Skeletal muscle satellite cell (primary cell): ENCODE results near the gene HIP1R.

Experiments used
- H3K27me3 ChIP-seq: 2 replicates; pipeline ENCODE4 v1.7.0; 2013; ENCODE audit warnings: low read length; ENCODE audit not compliant: control insufficient read depth, insufficient read depth
- H3K36me3 ChIP-seq: 2 replicates; pipeline ENCODE4 v1.7.0; 2013; ENCODE audit warnings: mild to moderate bottlenecking, control low read depth, low read length; ENCODE audit not compliant: insufficient read depth
- H3K4me1 ChIP-seq: 2 replicates; pipeline ENCODE4 v1.7.0; 2013; ENCODE audit warnings: low read length; ENCODE audit not compliant: control insufficient read depth, insufficient read depth
- H3K4me2 ChIP-seq: 2 replicates; pipeline ENCODE4 v1.7.0; 2013; ENCODE audit warnings: mild to moderate bottlenecking, low read length
- H3K4me3 ChIP-seq: 2 replicates; pipeline ENCODE4 v1.7.0; 2013; ENCODE audit warnings: low read length
- H3K9ac ChIP-seq: 2 replicates; pipeline ENCODE4 v1.7.0; 2013; ENCODE audit warnings: mild to moderate bottlenecking, low read depth, low read length, moderate library complexity
- H3K9me3 ChIP-seq: replicated peaks from 2 replicates; pipeline ENCODE4 v1.7.0; 2013; ENCODE audit warnings: mild to moderate bottlenecking, control low read depth, low read length

HIP1R gene

GRCh38 chr12:122836027-122836921, 1.0 kb downstream of the HIP1R start:
- H3K4me1 ChIP-seq, result peaks cover 36% of the 10 kb centered on the region
- H3K9ac ChIP-seq, result peak overlapping the region; percentile 75
- no peaks in the 10 kb centered on the region for H3K27me3 ChIP-seq
- H3K36me3 ChIP-seq, result no peaks in the 10 kb centered on the region
- peak overlapping the region; percentile 72 for H3K4me3 ChIP-seq
- peak overlapping the region; percentile 90 for H3K4me2 ChIP-seq
- H3K9me3 ChIP-seq, result no peaks in the 10 kb centered on the region

GRCh38 chr12:122837306-122838265, 2.3 kb downstream of the HIP1R start:
- Histone ChIP-seq H3K9me3 (no peaks in the 10 kb centered on the region), H3K27me3 (no peaks in the 10 kb centered on the region), H3K4me3 (no peak overlapping the region), H3K36me3 (peaks cover 2% of the 10 kb centered on the region), H3K4me1 (peaks cover 44% of the 10 kb centered on the region), H3K4me2 (peak overlapping the region; percentile 90), H3K9ac (no peak overlapping the region)

GRCh38 chr12:122838841-122839240, 3.6 kb downstream of the HIP1R start:
- peaks cover 44% of the 10 kb centered on the region for H3K4me1 ChIP-seq
- no peak overlapping the region for H3K4me3 ChIP-seq
- no peaks in the 10 kb centered on the region for H3K27me3 ChIP-seq

GRCh38 chr12:122839907-122840554, 4.8 kb downstream of the HIP1R start:
- peaks cover 35% of the 10 kb centered on the region for H3K4me1 ChIP-seq
- no peak overlapping the region for H3K4me2 ChIP-seq
- H3K9ac ChIP-seq, result no peak overlapping the region
- no peaks in the 10 kb centered on the region for H3K27me3 ChIP-seq
- peaks cover 2% of the 10 kb centered on the region for H3K36me3 ChIP-seq
- no peak overlapping the region for H3K4me3 ChIP-seq
- no peaks in the 10 kb centered on the region for H3K9me3 ChIP-seq

More at GRCh38 chr12:122838841-122839240, 3.6 kb downstream of the HIP1R start:
- Histone ChIP-seq H3K36me3 (peaks cover 2% of the 10 kb centered on the region), H3K9me3 (no peaks in the 10 kb centered on the region), H3K9ac (no peak overlapping the region), H3K4me2 (no peak overlapping the region)

- Histone ChIP-seq H3K4me3 (peak overlapping the region; percentile 39), H3K4me2 (peak overlapping the region; percentile 60), H3K9ac (no peak overlapping the region), H3K27me3 (no peaks in the 10 kb centered on the region), H3K36me3 (peaks cover 2% of the 10 kb centered on the region), H3K9me3 (no peaks in the 10 kb centered on the region), H3K4me1 (peaks cover 35% of the 10 kb centered on the region)
Observed at GRCh38 chr12:122840580-122841513, 5.6 kb downstream of the HIP1R start.

- Histone ChIP-seq H3K36me3 (peaks cover 2% of the 10 kb centered on the region), H3K4me3 (peak overlapping the region; percentile 39), H3K9me3 (no peaks in the 10 kb centered on the region), H3K9ac (no peak overlapping the region), H3K4me1 (peaks cover 29% of the 10 kb centered on the region), H3K27me3 (no peaks in the 10 kb centered on the region), H3K4me2 (peak overlapping the region; percentile 60)
Observed at GRCh38 chr12:122841544-122842321, 6.5 kb downstream of the HIP1R start.

GRCh38 chr12:122842505-122843405, 7.5 kb downstream of the HIP1R start:
- no peak overlapping the region for H3K9ac ChIP-seq
- peaks cover 26% of the 10 kb centered on the region for H3K4me1 ChIP-seq
- H3K9me3 ChIP-seq, result no peaks in the 10 kb centered on the region
- H3K4me3 ChIP-seq, result no peak overlapping the region
- peaks cover 2% of the 10 kb centered on the region for H3K36me3 ChIP-seq
- no peak overlapping the region for H3K4me2 ChIP-seq
- no peaks in the 10 kb centered on the region for H3K27me3 ChIP-seq

- Histone ChIP-seq H3K36me3 (peaks cover 2% of the 10 kb centered on the region), H3K4me1 (peaks cover 26% of the 10 kb centered on the region), H3K4me2 (no peak overlapping the region), H3K9ac (no peak overlapping the region), H3K27me3 (no peaks in the 10 kb centered on the region), H3K4me3 (no peak overlapping the region), H3K9me3 (no peaks in the 10 kb centered on the region)
Observed at GRCh38 chr12:122843455-122843854, 8.2 kb downstream of the HIP1R start.

GRCh38 chr12:122844366-122844971, 9.2 kb downstream of the HIP1R start:
- peaks cover 26% of the 10 kb centered on the region for H3K4me1 ChIP-seq
- no peak overlapping the region for H3K9ac ChIP-seq

More at GRCh38 chr12:122844366-122844971, 9.2 kb downstream of the HIP1R start:
- Histone ChIP-seq H3K9me3 (no peaks in the 10 kb centered on the region), H3K4me3 (no peak overlapping the region), H3K27me3 (no peaks in the 10 kb centered on the region), H3K36me3 (peaks cover 2% of the 10 kb centered on the region), H3K4me2 (no peak overlapping the region)
